ENCODE data around the gene HOXB9. TPM values are rescaled to one million over a fixed set of nuclear protein-coding genes. Genes with fewer than 3 reads are reported as not detected.

HOXB9 gene
- total and polyA plus RNA-seq, 4 donors, result 19.8 to 413 (median 129) TPM

DNA sequence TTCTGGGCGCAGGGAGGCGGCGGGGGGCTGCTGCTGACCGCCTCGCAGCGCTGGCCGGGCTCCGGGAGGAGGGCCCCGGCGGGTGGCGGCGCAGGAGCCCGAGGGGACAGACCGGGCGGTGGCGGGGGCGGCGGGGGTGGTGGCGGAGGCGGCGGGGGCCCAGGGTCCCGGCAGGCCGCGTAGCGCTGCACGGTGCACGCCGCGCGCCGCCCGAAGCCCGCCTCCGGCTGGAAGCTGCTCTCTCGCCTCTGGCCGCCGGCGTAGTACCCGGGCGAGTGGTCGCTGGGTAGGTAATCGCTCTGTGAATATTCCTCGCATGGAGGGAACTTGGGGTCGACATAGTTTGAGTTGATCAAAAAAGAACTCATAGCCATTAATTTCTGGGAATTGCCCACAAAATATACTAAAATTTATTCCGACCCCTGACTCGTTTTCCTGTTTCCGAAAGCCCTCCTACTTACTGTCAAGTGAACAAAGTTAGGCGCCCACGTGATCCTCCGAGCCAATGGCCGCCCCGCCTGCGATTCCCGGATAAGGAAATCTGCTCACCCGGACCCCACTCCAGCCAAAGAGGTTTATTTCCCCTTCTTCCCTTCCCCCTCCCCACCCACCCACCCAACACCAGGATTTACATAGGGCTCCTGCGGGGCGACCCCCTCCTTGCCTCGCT is 48.1 kb downstream of the HOXB9 start, which contains the start of gene HOXB4:
HOXB4 (minus strand) TSS at position 405 of the 670 bp plus-strand sequence; CDS start at position 374, 31 bp downstream.
- under 1% methylated on average over 35 of the region's 58 CpGs for WGBS (ENCODE audit: insufficient coverage)
- DNase-seq (ENCODE audit: low read depth in 4 of 6, low spot score in 6 of 6), result peak in 3 of 6 donors; percentile 88 to 98 (median 89)
- H3K4me3 ChIP-seq (ENCODE audit: low read depth, low read length), result peak within 1 kb of the TSS; percentile 51
- H3K4me1 ChIP-seq (ENCODE audit: control insufficient read depth, insufficient read depth, low read length), result peaks cover 73% of the 10 kb centered on the region
- peak within 1 kb of the TSS; percentile 99 for H3K27ac ChIP-seq (ENCODE audit: low read depth, low read length)
- H3K9me3 ChIP-seq (ENCODE audit: control insufficient read depth, insufficient read depth, low read length), result no peaks in the 10 kb centered on the region
- peaks cover 18% of the 10 kb centered on the region for H3K36me3 ChIP-seq (ENCODE audit: control insufficient read depth, insufficient read depth, low read length)
- no peaks in the 10 kb centered on the region for H3K27me3 ChIP-seq (ENCODE audit: control insufficient read depth, insufficient read depth, low read length)

GRCh38 chr17:48577330-48577945 is 48.7 kb downstream of the HOXB9 start:
- H3K27me3 ChIP-seq (ENCODE audit: control insufficient read depth, insufficient read depth, low read length), result no peaks in the 10 kb centered on the region
- H3K4me3 ChIP-seq (ENCODE audit: low read depth, low read length), result peak overlapping the region; percentile 51
- DNase-seq (ENCODE audit: low read depth in 4 of 6, low spot score in 6 of 6), result peak in 2 of 6 donors; percentile 77 to 96
- no peaks in the 10 kb centered on the region for H3K9me3 ChIP-seq (ENCODE audit: control insufficient read depth, insufficient read depth, low read length)
- peak overlapping the region; percentile 99 for H3K27ac ChIP-seq (ENCODE audit: low read depth, low read length)
- peaks cover 21% of the 10 kb centered on the region for H3K36me3 ChIP-seq (ENCODE audit: control insufficient read depth, insufficient read depth, low read length)
- peaks cover 73% of the 10 kb centered on the region for H3K4me1 ChIP-seq (ENCODE audit: control insufficient read depth, insufficient read depth, low read length)
- WGBS (ENCODE audit: insufficient coverage), result 0% methylated on average over 7 of the region's 19 CpGs

GRCh38 chr17:48576479-48577309 is 49.5 kb downstream of the HOXB9 start:
- H3K27ac ChIP-seq (ENCODE audit: low read depth, low read length), result peak overlapping the region; percentile 99
- H3K9me3 ChIP-seq (ENCODE audit: control insufficient read depth, insufficient read depth, low read length), result no peaks in the 10 kb centered on the region
- H3K36me3 ChIP-seq (ENCODE audit: control insufficient read depth, insufficient read depth, low read length), result peaks cover 18% of the 10 kb centered on the region
- peak overlapping the region; percentile 51 for H3K4me3 ChIP-seq (ENCODE audit: low read depth, low read length)
- no peaks in the 10 kb centered on the region for H3K27me3 ChIP-seq (ENCODE audit: control insufficient read depth, insufficient read depth, low read length)
- DNase-seq (ENCODE audit: low read depth in 4 of 6, low spot score in 6 of 6), result peak in 1 of 6 donors; percentile 82
- peaks cover 72% of the 10 kb centered on the region for H3K4me1 ChIP-seq (ENCODE audit: control insufficient read depth, insufficient read depth, low read length)
- WGBS (ENCODE audit: insufficient coverage), result under 1% methylated on average over 20 of the region's 43 CpGs

GRCh38 chr17:48575673-48576478 is 50.3 kb downstream of the HOXB9 start:
- Histone ChIP-seq H3K27ac (ENCODE audit: low read depth, low read length) (peak overlapping the region; percentile 99), H3K4me1 (ENCODE audit: control insufficient read depth, insufficient read depth, low read length) (peaks cover 72% of the 10 kb centered on the region), H3K27me3 (ENCODE audit: control insufficient read depth, insufficient read depth, low read length) (no peaks in the 10 kb centered on the region), H3K4me3 (ENCODE audit: low read depth, low read length) (peak overlapping the region; percentile 46), H3K36me3 (ENCODE audit: control insufficient read depth, insufficient read depth, low read length) (peaks cover 19% of the 10 kb centered on the region), H3K9me3 (ENCODE audit: control insufficient read depth, insufficient read depth, low read length) (no peaks in the 10 kb centered on the region)
- peak in 2 of 6 donors; percentile 76 to 89 for DNase-seq (ENCODE audit: low read depth in 4 of 6, low spot score in 6 of 6)
- 5% methylated on average over 18 of the region's 22 CpGs for WGBS (ENCODE audit: insufficient coverage)

- Histone ChIP-seq H3K27ac (ENCODE audit: low read depth, low read length) (peak overlapping the region; percentile 99), H3K4me3 (ENCODE audit: low read depth, low read length) (peak overlapping the region; percentile 46), H3K4me1 (ENCODE audit: control insufficient read depth, insufficient read depth, low read length) (peaks cover 72% of the 10 kb centered on the region), H3K9me3 (ENCODE audit: control insufficient read depth, insufficient read depth, low read length) (no peaks in the 10 kb centered on the region), H3K36me3 (ENCODE audit: control insufficient read depth, insufficient read depth, low read length) (peaks cover 24% of the 10 kb centered on the region), H3K27me3 (ENCODE audit: control insufficient read depth, insufficient read depth, low read length) (no peaks in the 10 kb centered on the region)
- peak in 2 of 6 donors; percentile 43 to 88 for DNase-seq (ENCODE audit: low read depth in 4 of 6, low spot score in 6 of 6)
- 28% methylated on average over 3 of the region's 7 CpGs for WGBS (ENCODE audit: insufficient coverage)
Observed at GRCh38 chr17:48575066-48575582, 51.0 kb downstream of the HOXB9 start.

- H3K4me3 ChIP-seq (ENCODE audit: low read depth, low read length), result peak overlapping the region; percentile 46
- H3K27me3 ChIP-seq (ENCODE audit: control insufficient read depth, insufficient read depth, low read length), result no peaks in the 10 kb centered on the region
- peaks cover 24% of the 10 kb centered on the region for H3K36me3 ChIP-seq (ENCODE audit: control insufficient read depth, insufficient read depth, low read length)
- peaks cover 69% of the 10 kb centered on the region for H3K4me1 ChIP-seq (ENCODE audit: control insufficient read depth, insufficient read depth, low read length)
- no peak for DNase-seq (ENCODE audit: low read depth in 4 of 6, low spot score in 6 of 6)
- H3K9me3 ChIP-seq (ENCODE audit: control insufficient read depth, insufficient read depth, low read length), result no peaks in the 10 kb centered on the region
- H3K27ac ChIP-seq (ENCODE audit: low read depth, low read length), result peak overlapping the region; percentile 99
- 13% methylated on average over 7 of the region's 8 CpGs for WGBS (ENCODE audit: insufficient coverage)
Observed at GRCh38 chr17:48574505-48575065, 51.6 kb downstream of the HOXB9 start.

- H3K4me3 ChIP-seq (ENCODE audit: low read depth, low read length), result peak overlapping the region; percentile 46
- no CpG with 5 or more reads among the region's 1 CpG for WGBS (ENCODE audit: insufficient coverage)
- peaks cover 77% of the 10 kb centered on the region for H3K4me1 ChIP-seq (ENCODE audit: control insufficient read depth, insufficient read depth, low read length)
- H3K27me3 ChIP-seq (ENCODE audit: control insufficient read depth, insufficient read depth, low read length), result no peaks in the 10 kb centered on the region
- peak in 1 of 6 donors; percentile 69 for DNase-seq (ENCODE audit: low read depth in 4 of 6, low spot score in 6 of 6)
- H3K36me3 ChIP-seq (ENCODE audit: control insufficient read depth, insufficient read depth, low read length), result peaks cover 25% of the 10 kb centered on the region
- no peaks in the 10 kb centered on the region for H3K9me3 ChIP-seq (ENCODE audit: control insufficient read depth, insufficient read depth, low read length)
- H3K27ac ChIP-seq (ENCODE audit: low read depth, low read length), result peak overlapping the region; percentile 99
Observed at GRCh38 chr17:48571826-48572417, 54.2 kb downstream of the HOXB9 start.
